ENCODE results near the gene PGD. TPM values are rescaled to one million over a fixed set of nuclear protein-coding genes. Genes with fewer than 3 reads are reported as not detected.
"Not testable (repeated sequence)": the region's sequence is repeated elsewhere in the genome, so short reads cannot be mapped to it uniquely, and the experiment has no call there.

The PGD gene
- total RNA-seq, 1 experiment from 2014 or later: 291 TPM

DNA sequence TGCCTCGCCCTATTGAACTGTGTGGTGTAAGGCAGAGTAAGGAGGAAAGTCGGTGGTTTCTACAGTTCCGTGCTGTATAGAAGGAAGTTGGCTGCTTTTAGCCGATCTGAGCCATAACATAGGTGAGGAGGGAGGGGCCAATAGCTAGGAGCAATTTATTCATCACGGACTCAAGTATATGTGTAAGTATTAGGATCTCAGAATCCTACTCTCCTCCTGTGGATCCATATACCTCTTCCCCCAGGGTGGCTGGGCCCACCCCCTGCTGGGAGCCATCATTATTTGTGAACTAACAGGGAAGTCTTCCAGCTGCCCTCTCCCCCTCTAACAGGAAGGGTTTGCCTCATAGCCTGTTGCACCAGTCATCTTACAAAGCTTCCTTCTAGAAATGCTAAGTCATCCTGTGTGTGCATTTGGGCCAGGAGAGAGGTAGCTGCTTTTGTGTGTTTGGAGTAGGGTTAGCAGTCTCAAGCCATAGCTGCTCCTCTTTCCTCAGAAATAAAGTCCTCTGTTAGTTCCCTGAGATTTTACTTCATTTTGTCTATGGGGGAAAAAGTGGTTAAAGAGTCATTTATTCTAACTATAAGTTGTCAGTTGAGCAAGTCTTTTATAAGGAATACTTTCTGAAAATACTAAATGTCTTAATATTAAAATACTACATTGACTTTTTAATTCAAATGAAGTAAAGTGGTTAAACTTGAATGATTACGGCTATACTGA lies 16.5 kb downstream of the PGD start:
- H2AK5ac ChIP-seq (ENCODE audit: insufficient read length, low read length): no peak overlapping the region
- no peaks in the 10 kb centered on the region for H3K27me3 Mint-ChIP-seq (ENCODE audit: low read depth)
- peak overlapping the region; percentile 12 to 72 (median 16); a peak in 3 of 7 replicates for H3K27ac Mint-ChIP-seq
- WGBS (ENCODE audit: extremely low coverage, insufficient read length, low lambda C conversion rate): no CpG with 5 or more reads among the region's 6 CpGs
- H3K23ac ChIP-seq (ENCODE audit: insufficient read length, low read depth, low read length): no peak overlapping the region
- H3K27ac ChIP-seq (ENCODE audit: insufficient read length, low read depth, low read length): no peak overlapping the region
- H3K27me3 ChIP-seq (ENCODE audit: insufficient read depth, low read length): no peaks in the 10 kb centered on the region
- no peak overlapping the region for H4K8ac ChIP-seq (replicated peaks; ENCODE audit: insufficient read length, low read depth, low read length)
- no peak overlapping the region for H2BK5ac ChIP-seq (ENCODE audit: insufficient read length, low read length)
- H3K79me1 ChIP-seq (ENCODE audit: insufficient read depth, low read depth, low read length, poor library complexity, severe bottlenecking): no peaks in the 10 kb centered on the region
- H3K79me2 ChIP-seq (ENCODE audit: insufficient read depth, low read length): no peaks in the 10 kb centered on the region; the same call in 1 of the 2 replicates
- H3K18ac ChIP-seq (ENCODE audit: insufficient read length, low read depth, low read length): no peak overlapping the region
- no peaks in the 10 kb centered on the region for H3K23me2 ChIP-seq (ENCODE audit: insufficient read length, low read depth, low read length, poor library complexity, severe bottlenecking)
- no peak overlapping the region for H4K5ac ChIP-seq (ENCODE audit: insufficient read length, low read depth, low read length)
- no peaks in the 10 kb centered on the region for H3K9me3 ChIP-seq (ENCODE audit: control insufficient read depth, low read depth, low read length)
- H3K14ac ChIP-seq (ENCODE audit: insufficient read depth, low read length): no peak overlapping the region
- no peaks in the 10 kb centered on the region for H3K9me3 Mint-ChIP-seq
- H3K9ac ChIP-seq (ENCODE audit: extremely low read depth, insufficient read length, low read length): no peak overlapping the region
- H3K4me2 ChIP-seq (ENCODE audit: insufficient read depth, insufficient read length, low read length): no peak overlapping the region
- H4K91ac ChIP-seq (ENCODE audit: insufficient read length, low read depth, low read length): no peak overlapping the region
- H3K4ac ChIP-seq (ENCODE audit: low read depth, low read length): no peak overlapping the region
- no peak overlapping the region for H2BK15ac ChIP-seq (ENCODE audit: low read depth, low read length)
- TF ChIP-seq, protein P1, sequence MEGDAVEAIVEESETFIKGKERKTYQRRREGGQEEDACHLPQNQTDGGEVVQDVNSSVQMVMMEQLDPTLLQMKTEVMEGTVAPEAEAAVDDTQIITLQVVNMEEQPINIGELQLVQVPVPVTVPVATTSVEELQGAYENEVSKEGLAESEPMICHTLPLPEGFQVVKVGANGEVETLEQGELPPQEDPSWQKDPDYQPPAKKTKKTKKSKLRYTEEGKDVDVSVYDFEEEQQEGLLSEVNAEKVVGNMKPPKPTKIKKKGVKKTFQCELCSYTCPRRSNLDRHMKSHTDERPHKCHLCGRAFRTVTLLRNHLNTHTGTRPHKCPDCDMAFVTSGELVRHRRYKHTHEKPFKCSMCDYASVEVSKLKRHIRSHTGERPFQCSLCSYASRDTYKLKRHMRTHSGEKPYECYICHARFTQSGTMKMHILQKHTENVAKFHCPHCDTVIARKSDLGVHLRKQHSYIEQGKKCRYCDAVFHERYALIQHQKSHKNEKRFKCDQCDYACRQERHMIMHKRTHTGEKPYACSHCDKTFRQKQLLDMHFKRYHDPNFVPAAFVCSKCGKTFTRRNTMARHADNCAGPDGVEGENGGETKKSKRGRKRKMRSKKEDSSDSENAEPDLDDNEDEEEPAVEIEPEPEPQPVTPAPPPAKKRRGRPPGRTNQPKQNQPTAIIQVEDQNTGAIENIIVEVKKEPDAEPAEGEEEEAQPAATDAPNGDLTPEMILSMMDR (conservative IDR thresholded peaks at IDR 0.05): no peak
- no peaks in the 10 kb centered on the region for H4K20me1 ChIP-seq (ENCODE audit: control insufficient read depth, insufficient read depth, insufficient read length)
- 0 out of 2 replicates have a peak, but pooled peaks cover 2% of the 10 kb centered on the region for H3K4me1 ChIP-seq (ENCODE audit: insufficient read depth, low read length)
- H3K56ac ChIP-seq (ENCODE audit: insufficient read length, low read depth, low read length): no peak overlapping the region
- no peak overlapping the region for H2BK20ac ChIP-seq (ENCODE audit: low read depth, low read length, poor library complexity, severe bottlenecking)
- peaks cover 4 to 6% of the 10 kb centered on the region in 2 experiments; a peak in 3 of 4 replicates for H3K4me1 Mint-ChIP-seq
- H3T11ph ChIP-seq (ENCODE audit: low read length): no peak overlapping the region
- no peak overlapping the region for H2BK120ac ChIP-seq (ENCODE audit: low read depth, low read length, poor library complexity, severe bottlenecking)
- H2BK12ac ChIP-seq (ENCODE audit: insufficient read length, low read depth, low read length): no peak overlapping the region
- peaks cover 76 to 94% (median 93%) of the 10 kb centered on the region in 3 experiments for H3K36me3 Mint-ChIP-seq (ENCODE audit: insufficient read depth in 1 of 3, low read depth in 3 of 3)
- H3K4me3 Mint-ChIP-seq: no peak overlapping the region
- no peak overlapping the region for H2AFZ ChIP-seq (ENCODE audit: low read length)
- no peak for DNase-seq

DNA sequence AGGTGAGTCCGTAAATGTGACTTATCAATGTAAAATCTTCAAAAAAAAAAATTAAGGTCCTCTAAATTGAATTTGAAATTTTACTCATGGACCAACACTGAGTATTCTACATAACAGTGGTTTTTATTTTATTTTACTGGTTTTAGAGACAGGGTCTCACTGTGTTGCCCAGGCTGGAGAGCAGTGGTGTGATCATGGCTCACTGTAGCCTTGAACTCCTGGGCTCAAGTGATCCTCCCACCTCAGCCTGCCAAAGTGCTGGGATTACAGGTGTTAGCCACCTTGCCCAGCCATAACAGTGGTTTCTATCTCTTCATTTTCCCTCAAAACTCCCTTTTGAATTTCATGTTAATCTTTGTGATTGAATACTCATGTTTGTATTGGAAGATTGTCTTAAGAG lies 17.1 kb downstream of the PGD start:
- no CpG with 5 or more reads among the region's 1 CpG for WGBS (ENCODE audit: extremely low coverage, insufficient read length, low lambda C conversion rate)
- not testable (repeated sequence) for H2BK15ac ChIP-seq (ENCODE audit: low read depth, low read length)

More for the DNA sequence above, 17.1 kb downstream of the PGD start:
- not testable (repeated sequence) for H2AFZ ChIP-seq (ENCODE audit: low read length); H3K4me1 ChIP-seq (ENCODE audit: insufficient read depth, low read length); H3K9ac ChIP-seq (ENCODE audit: extremely low read depth, insufficient read length, low read length); H4K91ac ChIP-seq (ENCODE audit: insufficient read length, low read depth, low read length); H2BK120ac ChIP-seq (ENCODE audit: low read depth, low read length, poor library complexity, severe bottlenecking); H3K27ac ChIP-seq (ENCODE audit: insufficient read length, low read depth, low read length); H3K4me1 Mint-ChIP-seq; H3K56ac ChIP-seq (ENCODE audit: insufficient read length, low read depth, low read length); H3K27me3 ChIP-seq (ENCODE audit: insufficient read depth, low read length); H3K79me1 ChIP-seq (ENCODE audit: insufficient read depth, low read depth, low read length, poor library complexity, severe bottlenecking); H4K8ac ChIP-seq (replicated peaks; ENCODE audit: insufficient read length, low read depth, low read length); H3K23me2 ChIP-seq (ENCODE audit: insufficient read length, low read depth, low read length, poor library complexity, severe bottlenecking); DNase-seq; H3K27me3 Mint-ChIP-seq (ENCODE audit: low read depth); H3K79me2 ChIP-seq (ENCODE audit: insufficient read depth, low read length); H4K20me1 ChIP-seq (ENCODE audit: control insufficient read depth, insufficient read depth, insufficient read length); H3K9me3 Mint-ChIP-seq; H4K5ac ChIP-seq (ENCODE audit: insufficient read length, low read depth, low read length); H2AK5ac ChIP-seq (ENCODE audit: insufficient read length, low read length); H2BK20ac ChIP-seq (ENCODE audit: low read depth, low read length, poor library complexity, severe bottlenecking); H3K4ac ChIP-seq (ENCODE audit: low read depth, low read length); H3K9me3 ChIP-seq (ENCODE audit: control insufficient read depth, low read depth, low read length); H3K4me3 Mint-ChIP-seq; H3K4me2 ChIP-seq (ENCODE audit: insufficient read depth, insufficient read length, low read length); H3K14ac ChIP-seq (ENCODE audit: insufficient read depth, low read length); H3K23ac ChIP-seq (ENCODE audit: insufficient read length, low read depth, low read length); H2BK5ac ChIP-seq (ENCODE audit: insufficient read length, low read length); H2BK12ac ChIP-seq (ENCODE audit: insufficient read length, low read depth, low read length); H3T11ph ChIP-seq (ENCODE audit: low read length); H3K18ac ChIP-seq (ENCODE audit: insufficient read length, low read depth, low read length)
- peaks cover 75 to 95% (median 92%) of the 10 kb centered on the region in 3 experiments for H3K36me3 Mint-ChIP-seq (ENCODE audit: insufficient read depth in 1 of 3, low read depth in 3 of 3)
- peak overlapping the region in 2 of 3 experiments; percentile 29 to 88; a peak in 3 of 7 replicates for H3K27ac Mint-ChIP-seq
